Peyer's patch (tissue), 4 donors: ENCODE results near the gene ASB14.

Experiments used
- CTCF ChIP-seq, 6 experiments: fragments of 450-650 bp in 4 of 6; fragments of 200-600 bp in 2 of 6; sonication (generic) in 1 of 6; IDR thresholded peaks; one replicate each; pipeline ENCODE4 v1.5.1; 2017 to 2019; ENCODE audit warnings: antibody characterized with exemption in 6 of 6, mild to moderate bottlenecking in 3 of 6, moderate library complexity in 1 of 6
- POLR2A ChIP-seq, 2 donors: fragments of 450-650 bp; IDR thresholded peaks; one replicate each; pipeline ENCODE4 v1.5.1; 2017; ENCODE audit warnings: antibody characterized with exemption in 2 of 2, mild to moderate bottlenecking in 2 of 2, moderate library complexity in 2 of 2

GRCh38 chr3:57227204-57227929 is 65.1 kb downstream of the ASB14 start, which contains the start of gene APPL1:
- TF ChIP-seq CTCF (IDR thresholded peaks at IDR 0.05) (no peak), POLR2A (IDR thresholded peaks at IDR 0.05) (peak; percentile 60 to 75)
